SK-N-MC (cell line): Measurements from ENCODE around the gene CACNA2D1.
A peak's percentile ranks its signal among the peaks of the same experiment; 100 is the strongest.

Experiments used
- DNase-seq: peaks from one replicate; pipeline ENCODE4 v3.0.0-alpha.2; 2011; ENCODE audit warnings: low read depth, low spot score
- H3K27ac ChIP-seq: fragments of 200-600 bp; sonication (generic); 2 replicates; pipeline ENCODE4 v1.5.1; 2016; ENCODE audit warnings: mixed run types
- H3K36me3 ChIP-seq: fragments of 200-600 bp; sonication (generic); 2 replicates; pipeline ENCODE4 v1.6.1; 2017; ENCODE audit warnings: antibody characterized with exemption, low read length, mixed read lengths; ENCODE audit not compliant: insufficient read depth
- H3K4me3 ChIP-seq: fragments of 200-600 bp; sonication (generic); 2 replicates; pipeline ENCODE4 v1.5.1; 2016
- H3K9ac ChIP-seq: fragments of 200-600 bp; sonication (generic); 2 replicates; pipeline ENCODE4 v1.8.0; 2017; ENCODE audit warnings: mixed run types, mixed read lengths; ENCODE audit not compliant: insufficient read length
- H3K9me3 ChIP-seq: fragments of 200-600 bp; sonication (generic); 2 replicates; pipeline ENCODE4 v1.6.1; 2017; ENCODE audit warnings: low read depth, mild to moderate bottlenecking, antibody characterized with exemption, low read length, moderate library complexity, mixed read lengths
- EZH2 ChIP-seq: fragments of 200-600 bp; sonication (generic); IDR thresholded peaks from one replicate; pipeline ENCODE4 v1.6.1; 2017; ENCODE audit warnings: antibody characterized with exemption
- FOXP2 ChIP-seq: optimal IDR thresholded peaks from 2 replicates; pipeline ENCODE3; 2011; ENCODE audit warnings: mild to moderate bottlenecking, moderate library complexity; ENCODE audit not compliant: insufficient read depth; ENCODE audit errors: extremely low read length, control extremely low read depth
- POLR2AphosphoS5 ChIP-seq: IDR thresholded peaks from 2 replicates; pipeline ENCODE4 v1.6.1; 2012; ENCODE audit warnings: mild to moderate bottlenecking, low read depth, low read length, borderline replicate concordance

The CACNA2D1 gene

GRCh38 chr7:81926154-81926553, 517.4 kb downstream of the CACNA2D1 start:
- no peaks in the 10 kb centered on the region for H3K36me3 ChIP-seq
- no peak overlapping the region for H3K27ac ChIP-seq
- no peak for DNase-seq
- no peak overlapping the region for H3K9ac ChIP-seq
- no peaks in the 10 kb centered on the region for H3K9me3 ChIP-seq
- TF ChIP-seq EZH2 (no peak), FOXP2 (no peak), POLR2AphosphoS5 (no peak)
- 0 out of 2 replicates have a peak overlapping the region, but pooled peaks have one; percentile 14 for H3K4me3 ChIP-seq

GRCh38 chr7:81925530-81925929, 518.0 kb downstream of the CACNA2D1 start:
- Histone ChIP-seq H3K9me3 (no peaks in the 10 kb centered on the region), H3K36me3 (no peaks in the 10 kb centered on the region), H3K9ac (no peak overlapping the region), H3K27ac (no peak overlapping the region), H3K4me3 (no peak overlapping the region)
- TF ChIP-seq POLR2AphosphoS5 (no peak), EZH2 (no peak), FOXP2 (no peak)
- DNase-seq, result no peak

- Histone ChIP-seq H3K27ac (no peak overlapping the region), H3K36me3 (no peaks in the 10 kb centered on the region), H3K4me3 (no peak overlapping the region), H3K9me3 (no peaks in the 10 kb centered on the region), H3K9ac (no peak overlapping the region)
- TF ChIP-seq FOXP2, result no peak
- no peak for TF ChIP-seq EZH2
- no peak for TF ChIP-seq POLR2AphosphoS5
- no peak for DNase-seq
These were observed 519.1 kb downstream of the CACNA2D1 start for GRCh38 chr7:81924494-81924893.

- DNase-seq, result no peak
- Histone ChIP-seq H3K9me3 (no peaks in the 10 kb centered on the region), H3K4me3 (no peak overlapping the region), H3K27ac (no peak overlapping the region), H3K9ac (no peak overlapping the region), H3K36me3 (no peaks in the 10 kb centered on the region)
- TF ChIP-seq POLR2AphosphoS5 (no peak), EZH2 (no peak), FOXP2 (no peak)
These were observed 524.1 kb downstream of the CACNA2D1 start for GRCh38 chr7:81919494-81919893.

- H3K9me3 ChIP-seq, result no peaks in the 10 kb centered on the region
- no peak overlapping the region for H3K27ac ChIP-seq
- TF ChIP-seq FOXP2, result no peak
- TF ChIP-seq EZH2, result no peak
- TF ChIP-seq POLR2AphosphoS5, result no peak
- H3K9ac ChIP-seq, result no peak overlapping the region
- H3K36me3 ChIP-seq, result no peaks in the 10 kb centered on the region
- H3K4me3 ChIP-seq, result no peak overlapping the region
- DNase-seq, result no peak
These were observed 535.4 kb downstream of the CACNA2D1 start for GRCh38 chr7:81908220-81908619.

- H3K9me3 ChIP-seq, result no peaks in the 10 kb centered on the region
- no peak overlapping the region for H3K4me3 ChIP-seq
- H3K9ac ChIP-seq, result no peak overlapping the region
- H3K36me3 ChIP-seq, result no peaks in the 10 kb centered on the region
- no peak for TF ChIP-seq FOXP2
- no peak for TF ChIP-seq POLR2AphosphoS5
- no peak for TF ChIP-seq EZH2
- no peak for DNase-seq
- H3K27ac ChIP-seq, result no peak overlapping the region
These were observed 540.5 kb downstream of the CACNA2D1 start for GRCh38 chr7:81903115-81903514.

GRCh38 chr7:81902536-81902935, 541.0 kb downstream of the CACNA2D1 start:
- no peaks in the 10 kb centered on the region for H3K36me3 ChIP-seq
- no peak for DNase-seq
- no peak overlapping the region for H3K4me3 ChIP-seq
- H3K9ac ChIP-seq, result no peak overlapping the region
- no peak overlapping the region for H3K27ac ChIP-seq
- H3K9me3 ChIP-seq, result no peaks in the 10 kb centered on the region
- no peak for TF ChIP-seq POLR2AphosphoS5
- no peak for TF ChIP-seq EZH2
- TF ChIP-seq FOXP2, result no peak
